ENCODE data around the gene ENOSF1.

- TF ChIP-seq SMC3 (IDR thresholded peaks at IDR 0.05) (no peak), CTCF (IDR thresholded peaks at IDR 0.05) (no peak), FOXS1 (CRISPR knock-in tag; IDR thresholded peaks at IDR 0.05) (no peak), ZFP36 (IDR thresholded peaks at IDR 0.05; ENCODE audit: borderline replicate concordance, partially characterized antibody) (no peak), CEBPB (IDR thresholded peaks at IDR 0.05) (no peak), RAD21 (conservative IDR thresholded peaks at IDR 0.05 in 1 of 2, IDR thresholded peaks at IDR 0.05 in 1 of 2) (no peak), KDM5A (IDR thresholded peaks at IDR 0.05) (no peak), JUNB (IDR thresholded peaks at IDR 0.05) (no peak), RNF2 (IDR thresholded peaks at IDR 0.05; ENCODE audit: borderline replicate concordance, low read depth) (no peak)
These were observed 11.2 kb upstream of the ENOSF1 start for GRCh38 chr18:723541-724080.

Data from A549 (cell line).